Measurements from ENCODE around the gene CDH23.

Gene CDH23

DNA sequence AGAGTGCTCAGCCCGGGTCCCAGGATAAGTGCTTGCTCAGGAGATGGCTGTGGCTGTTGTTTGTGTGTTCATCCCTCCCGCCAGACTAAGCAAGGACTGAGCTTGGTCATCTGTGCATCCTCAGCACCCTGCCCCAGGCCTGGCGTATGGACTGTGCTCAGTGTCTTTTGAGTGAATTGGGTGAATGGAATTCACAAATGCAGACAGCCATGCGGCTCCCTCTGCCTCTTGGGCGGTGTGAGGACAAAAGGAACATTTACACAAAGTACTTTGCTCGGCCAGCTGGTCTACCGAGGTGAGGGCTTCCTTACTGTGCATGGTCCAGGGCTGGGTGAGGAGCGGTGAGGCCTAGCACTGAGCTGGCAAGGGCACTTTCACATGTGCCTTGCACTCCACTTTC is 120.2 kb downstream of the CDH23 start:
- no peaks in the 10 kb centered on the region for H3K4me1 ChIP-seq (ENCODE audit: low read depth, poor library complexity, severe bottlenecking)
- H3K79me2 ChIP-seq (ENCODE audit: insufficient read depth, low read depth) = no peaks in the 10 kb centered on the region
- H3K9ac ChIP-seq = no peak overlapping the region
- no peak overlapping the region for H3K4me3 ChIP-seq (IDR thresholded peaks at IDR 0.05; ENCODE audit: insufficient read depth, low read depth, low read length)
- no peaks in the 10 kb centered on the region for H3K36me3 ChIP-seq (ENCODE audit: insufficient read depth)
- H2AFZ ChIP-seq (ENCODE audit: low read depth) = no peak overlapping the region
- no peak for TF ChIP-seq CTCF (conservative IDR thresholded peaks at IDR 0.05; ENCODE audit: low read depth, low read length)
- H3K4me2 ChIP-seq = no peak overlapping the region
- H3K27ac ChIP-seq = no peak overlapping the region
- H4K20me1 ChIP-seq (ENCODE audit: insufficient read depth) = no peaks in the 10 kb centered on the region
- peaks cover 36% of the 10 kb centered on the region for H3K27me3 ChIP-seq (ENCODE audit: insufficient read depth, low read depth)

GRCh38 chr10:71517298-71518169 is 120.8 kb downstream of the CDH23 start:
- no peaks in the 10 kb centered on the region for H3K36me3 ChIP-seq (ENCODE audit: insufficient read depth)
- no peak overlapping the region for H3K4me2 ChIP-seq
- H2AFZ ChIP-seq (ENCODE audit: low read depth) = no peak overlapping the region
- TF ChIP-seq CTCF (conservative IDR thresholded peaks at IDR 0.05; ENCODE audit: low read depth, low read length) = no peak
- H3K4me1 ChIP-seq (ENCODE audit: low read depth, poor library complexity, severe bottlenecking) = no peaks in the 10 kb centered on the region
- no peak overlapping the region for H3K4me3 ChIP-seq (IDR thresholded peaks at IDR 0.05; ENCODE audit: insufficient read depth, low read depth, low read length)
- no peaks in the 10 kb centered on the region for H3K79me2 ChIP-seq (ENCODE audit: insufficient read depth, low read depth)
- H3K27me3 ChIP-seq (ENCODE audit: insufficient read depth, low read depth) = peaks cover 38% of the 10 kb centered on the region
- no peaks in the 10 kb centered on the region for H4K20me1 ChIP-seq (ENCODE audit: insufficient read depth)
- H3K9ac ChIP-seq = no peak overlapping the region
- no peak overlapping the region for H3K27ac ChIP-seq

DNA sequence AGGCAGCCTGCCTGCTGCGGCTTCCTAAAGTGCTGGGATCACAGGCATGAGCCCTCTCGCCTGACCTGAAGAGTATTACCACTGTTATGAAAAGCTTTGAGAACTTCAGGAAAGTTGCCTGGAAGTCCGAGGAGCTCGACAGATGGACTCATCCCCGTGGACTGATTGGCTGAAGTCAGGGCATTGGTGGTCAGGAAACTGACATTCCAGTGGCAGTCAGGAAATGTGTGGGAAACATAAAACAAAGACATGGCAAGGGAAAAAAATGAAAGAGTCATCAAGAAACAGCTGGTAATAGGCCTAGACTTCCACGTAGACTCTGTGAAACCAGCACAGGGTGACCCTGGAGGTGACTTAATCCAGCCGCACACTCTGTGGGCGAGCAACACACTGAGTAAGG is 123.3 kb downstream of the CDH23 start:
- Histone ChIP-seq H3K4me2 (no peak overlapping the region), H2AFZ (ENCODE audit: low read depth) (no peak overlapping the region), H3K27me3 (ENCODE audit: insufficient read depth, low read depth) (peaks cover 47% of the 10 kb centered on the region), H3K9ac (no peak overlapping the region), H3K79me2 (ENCODE audit: insufficient read depth, low read depth) (no peaks in the 10 kb centered on the region), H4K20me1 (ENCODE audit: insufficient read depth) (no peaks in the 10 kb centered on the region), H3K27ac (no peak overlapping the region), H3K36me3 (ENCODE audit: insufficient read depth) (no peaks in the 10 kb centered on the region), H3K4me1 (ENCODE audit: low read depth, poor library complexity, severe bottlenecking) (no peaks in the 10 kb centered on the region), H3K4me3 (IDR thresholded peaks at IDR 0.05; ENCODE audit: insufficient read depth, low read depth, low read length) (no peak overlapping the region)
- TF ChIP-seq CTCF (conservative IDR thresholded peaks at IDR 0.05; ENCODE audit: low read depth, low read length) = no peak

- Histone ChIP-seq H2AFZ (ENCODE audit: low read depth) (no peak overlapping the region), H3K27me3 (ENCODE audit: insufficient read depth, low read depth) (peaks cover 57% of the 10 kb centered on the region), H3K36me3 (ENCODE audit: insufficient read depth) (no peaks in the 10 kb centered on the region), H3K4me2 (no peak overlapping the region), H3K4me1 (ENCODE audit: low read depth, poor library complexity, severe bottlenecking) (no peaks in the 10 kb centered on the region), H3K27ac (no peak overlapping the region), H3K4me3 (IDR thresholded peaks at IDR 0.05; ENCODE audit: insufficient read depth, low read depth, low read length) (no peak overlapping the region), H3K9ac (no peak overlapping the region), H3K79me2 (ENCODE audit: insufficient read depth, low read depth) (no peaks in the 10 kb centered on the region), H4K20me1 (ENCODE audit: insufficient read depth) (no peaks in the 10 kb centered on the region)
- no peak for TF ChIP-seq CTCF (conservative IDR thresholded peaks at IDR 0.05; ENCODE audit: low read depth, low read length)
Measured at GRCh38 chr10:71521504-71522441, 125.1 kb downstream of the CDH23 start.
